ENCODE data around the gene PDE6A.

PDE6A gene

GRCh38 chr5:149930043-149930748 is 14.4 kb downstream of the PDE6A start:
- DNase-seq (ENCODE audit: low spot score): no peak

GRCh38 chr5:149924486-149924885 is 20.1 kb downstream of the PDE6A start:
- no peak for DNase-seq (ENCODE audit: low spot score)

DNA sequence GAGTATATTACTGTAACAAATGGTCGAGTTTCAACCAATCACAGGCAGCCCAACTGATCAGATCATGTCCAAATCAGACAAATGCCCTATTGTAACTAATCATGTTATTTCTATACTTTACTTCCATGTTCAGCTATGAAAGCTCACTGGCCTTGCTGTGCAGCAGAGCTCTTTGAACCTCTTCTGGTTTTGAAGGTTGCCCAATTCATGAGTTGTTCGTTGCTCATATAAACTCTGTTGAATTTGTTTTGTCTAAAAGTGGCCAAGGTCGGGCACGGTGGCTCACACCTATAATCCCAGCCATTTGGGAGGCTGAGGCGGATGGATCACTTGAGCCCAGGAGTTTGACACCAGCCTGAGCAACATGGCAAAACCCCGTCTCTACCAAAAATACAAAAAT is 21.6 kb downstream of the PDE6A start:
- no peak for DNase-seq (ENCODE audit: low spot score)

- DNase-seq (ENCODE audit: low spot score): no peak
Measured at GRCh38 chr5:149921597-149921996, 23.0 kb downstream of the PDE6A start.

DNA sequence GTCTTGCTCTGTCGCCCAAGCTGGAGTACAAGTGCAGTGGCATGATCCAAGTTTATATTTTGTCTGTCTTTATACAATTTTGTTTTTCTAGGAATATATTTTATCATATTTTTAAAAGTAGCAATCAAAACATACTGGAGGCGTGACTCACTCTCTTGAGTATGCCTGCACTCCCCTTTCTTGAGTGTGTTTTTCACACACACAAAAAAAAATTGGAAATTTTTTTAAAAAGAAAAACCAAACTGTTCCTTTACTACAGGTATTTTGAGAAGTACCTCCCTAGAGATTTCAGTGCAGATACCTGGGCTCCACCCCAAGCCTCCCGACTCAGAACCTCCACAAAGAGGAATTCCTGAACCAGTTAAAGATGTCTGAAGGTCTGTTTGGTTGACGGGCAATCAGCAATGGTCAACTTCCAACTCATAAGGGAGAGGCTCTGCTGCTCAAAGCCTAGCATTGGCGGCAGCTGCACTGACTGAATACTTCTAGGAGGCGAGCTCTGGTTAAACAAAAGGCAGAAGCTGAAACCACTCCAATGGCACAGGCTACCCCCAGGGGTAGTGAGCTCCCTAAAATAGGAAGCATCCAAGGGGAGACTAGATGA is 27.4 kb downstream of the PDE6A start:
- DNase-seq (ENCODE audit: low spot score): no peak

- no peak for DNase-seq (ENCODE audit: low spot score)
Measured at GRCh38 chr5:149916334-149917072, 28.1 kb downstream of the PDE6A start.

DNA sequence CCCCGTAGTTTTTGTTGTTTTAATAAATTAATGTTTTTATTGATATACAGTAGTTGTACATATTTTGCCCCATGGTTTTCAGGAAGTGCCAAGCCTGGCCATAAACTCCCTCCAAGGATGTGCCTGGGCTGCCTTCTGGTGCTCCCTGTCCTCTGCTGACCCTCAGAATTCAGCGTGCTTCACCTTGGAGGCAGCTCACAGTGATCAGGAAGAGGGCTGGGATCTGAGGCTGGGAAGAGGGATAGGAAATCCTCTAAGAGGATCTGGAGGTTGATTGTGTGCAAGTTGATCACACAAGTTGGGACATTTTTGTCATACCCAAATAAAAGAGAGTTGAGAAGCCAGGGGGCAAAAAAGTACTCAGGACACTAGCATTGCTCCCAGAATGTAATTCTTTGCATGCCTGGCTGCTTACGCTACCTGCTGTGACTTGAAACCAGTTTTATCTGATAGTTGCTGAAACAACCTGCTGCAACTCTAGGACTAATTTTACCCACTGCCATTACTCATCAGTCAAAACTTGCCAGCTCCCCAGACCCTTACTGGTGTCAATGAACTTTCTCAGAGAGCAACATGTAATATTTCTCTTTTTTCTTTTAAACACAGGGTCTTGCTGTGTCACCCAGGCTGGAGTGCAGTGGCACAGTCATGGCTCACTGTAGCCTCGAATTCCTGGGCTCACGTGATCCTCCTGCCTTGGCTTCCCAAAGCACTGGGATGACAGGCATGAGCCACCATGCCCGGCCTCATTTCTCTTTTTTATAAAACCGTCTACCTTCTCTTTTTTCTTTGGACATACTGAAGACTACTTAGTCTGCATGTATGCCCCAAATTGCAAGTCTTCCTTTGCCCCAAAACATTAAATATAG is 29.0 kb downstream of the PDE6A start:
- DNase-seq (ENCODE audit: low spot score): no peak

DNA sequence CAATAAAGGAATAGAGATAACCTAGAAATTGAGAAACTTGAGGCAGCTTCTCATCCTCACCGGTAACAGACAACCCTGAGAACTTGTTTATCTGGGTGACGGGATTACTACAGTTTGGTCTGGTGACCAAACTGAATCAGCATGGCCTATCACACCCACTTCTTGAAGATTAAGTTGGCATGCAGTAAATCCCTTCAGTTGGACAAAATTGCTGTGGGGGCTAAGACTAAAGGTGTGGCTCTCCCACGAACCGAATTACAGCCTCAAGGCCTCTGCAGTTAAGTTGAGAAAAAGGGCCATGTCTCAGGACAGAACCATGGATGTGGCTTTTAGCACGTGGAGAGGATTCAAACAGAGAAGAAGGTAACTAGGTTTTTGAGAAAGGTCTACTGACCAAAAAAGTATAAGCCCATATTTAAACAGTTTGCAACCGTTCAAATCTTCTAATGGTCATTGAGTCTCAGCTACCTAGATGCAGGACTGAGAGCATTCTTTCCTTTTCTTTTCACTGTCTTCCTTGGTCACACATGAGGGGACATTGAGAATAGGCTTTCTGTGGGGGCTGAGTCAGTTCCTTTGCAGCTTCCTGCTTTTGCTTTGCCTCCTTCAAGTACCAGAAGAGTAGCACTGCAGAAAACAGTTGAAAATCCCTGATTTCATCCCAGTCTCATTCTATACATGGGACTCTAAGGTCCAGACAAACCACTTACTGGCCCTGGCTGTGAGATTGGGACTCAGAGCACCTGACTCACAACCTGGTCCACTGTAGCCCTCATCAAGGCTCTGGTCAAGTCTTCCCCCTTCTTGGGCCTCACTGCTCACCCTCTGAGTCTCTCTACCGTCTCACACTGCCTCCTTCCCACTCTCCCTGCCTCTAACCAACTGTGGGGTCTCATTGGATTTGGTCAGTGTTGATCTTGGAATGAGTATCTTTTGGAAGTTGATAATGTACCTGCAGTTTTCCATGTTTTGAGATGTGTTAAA is 30.9 kb downstream of the PDE6A start:
- DNase-seq (ENCODE audit: low spot score): no peak

DNA sequence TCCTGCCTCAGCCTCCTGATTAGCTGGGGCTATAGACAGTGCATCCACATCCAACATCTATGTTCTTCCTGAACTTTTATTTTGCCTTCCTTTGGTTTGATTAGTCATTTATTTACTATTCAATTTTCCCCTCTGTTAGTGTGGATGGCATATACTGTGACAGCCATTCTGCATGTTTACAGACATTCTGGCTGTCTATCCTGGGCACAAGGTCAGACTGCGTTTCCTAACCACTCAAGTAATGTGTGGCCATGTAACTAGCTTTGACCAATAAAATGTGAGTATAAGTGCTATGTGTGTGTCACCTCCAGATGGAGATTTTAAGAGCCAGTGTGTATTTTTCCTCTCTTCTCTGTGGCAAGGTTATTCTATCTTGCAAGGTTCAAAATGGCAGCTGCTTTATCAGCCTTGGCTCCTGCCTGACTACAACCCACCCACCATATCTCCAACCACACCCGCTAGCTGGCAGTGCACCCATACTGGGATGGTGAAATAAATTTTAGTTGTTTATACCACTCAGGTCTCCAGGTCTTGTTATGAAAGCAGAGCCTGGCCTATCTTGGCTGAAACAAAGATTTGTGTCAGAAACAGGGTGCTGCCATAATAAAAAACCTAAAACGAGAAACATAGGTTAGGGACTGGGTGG is 32.2 kb downstream of the PDE6A start:
- no peak for DNase-seq (ENCODE audit: low spot score)

DNA sequence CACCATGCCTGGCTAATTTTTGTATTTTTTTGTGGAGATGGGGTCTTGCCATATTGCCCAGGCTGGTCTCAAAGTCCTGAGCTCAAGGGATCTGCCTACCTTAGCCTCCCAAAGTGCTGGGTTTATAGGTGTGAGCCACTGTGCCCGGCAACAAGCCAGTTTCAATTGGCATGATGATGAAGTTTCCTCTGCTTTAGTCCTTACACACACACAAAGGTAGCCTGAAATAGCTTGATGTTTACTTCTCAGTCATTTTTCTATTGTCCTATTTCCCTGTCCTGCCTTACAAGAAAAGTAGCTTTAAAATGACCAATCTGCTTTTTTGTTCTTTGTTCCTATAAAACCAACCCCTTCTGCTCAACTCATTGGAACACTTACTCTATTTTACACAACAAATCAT is 33.6 kb downstream of the PDE6A start:
- DNase-seq (ENCODE audit: low spot score): no peak

DNA sequence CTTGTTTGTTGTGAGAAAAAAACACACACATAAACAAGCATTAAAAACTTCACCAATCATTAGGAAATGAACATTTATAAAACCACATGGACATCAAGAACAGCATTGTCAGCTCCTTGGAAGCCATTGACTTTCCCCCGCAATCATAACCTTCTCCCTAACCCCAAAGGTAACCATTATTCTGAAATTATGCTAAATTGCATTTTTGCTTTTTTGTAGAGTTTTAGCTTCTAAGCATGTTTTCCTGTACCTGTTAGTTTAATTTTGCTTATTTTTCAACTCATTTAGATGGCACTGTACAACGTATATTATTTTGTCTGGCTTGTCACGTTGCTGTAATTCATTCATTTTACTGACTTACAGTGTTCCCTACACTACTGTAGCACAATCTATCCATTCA is 36.8 kb downstream of the PDE6A start:
- DNase-seq (ENCODE audit: low spot score): no peak

DNA sequence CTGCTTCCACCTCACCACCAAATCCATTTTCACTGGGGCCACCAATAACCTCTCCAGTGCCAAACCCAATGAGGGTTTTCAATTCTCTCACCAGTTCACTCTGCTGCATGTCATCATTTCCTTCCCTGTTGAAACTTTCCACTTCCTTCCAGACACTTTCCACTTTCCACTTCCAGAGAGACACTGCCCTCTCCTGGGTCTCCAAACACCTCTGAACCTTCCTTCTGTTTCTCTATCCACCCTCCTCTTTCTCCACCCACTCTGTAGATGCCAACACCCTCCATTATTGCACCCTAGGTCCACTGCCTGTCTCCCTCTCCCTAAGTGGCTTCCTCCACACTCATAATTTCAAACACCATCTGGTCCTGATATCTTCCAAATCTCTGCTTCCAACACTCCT is 39.6 kb downstream of the PDE6A start:
- no peak for DNase-seq (ENCODE audit: low spot score)

DNA sequence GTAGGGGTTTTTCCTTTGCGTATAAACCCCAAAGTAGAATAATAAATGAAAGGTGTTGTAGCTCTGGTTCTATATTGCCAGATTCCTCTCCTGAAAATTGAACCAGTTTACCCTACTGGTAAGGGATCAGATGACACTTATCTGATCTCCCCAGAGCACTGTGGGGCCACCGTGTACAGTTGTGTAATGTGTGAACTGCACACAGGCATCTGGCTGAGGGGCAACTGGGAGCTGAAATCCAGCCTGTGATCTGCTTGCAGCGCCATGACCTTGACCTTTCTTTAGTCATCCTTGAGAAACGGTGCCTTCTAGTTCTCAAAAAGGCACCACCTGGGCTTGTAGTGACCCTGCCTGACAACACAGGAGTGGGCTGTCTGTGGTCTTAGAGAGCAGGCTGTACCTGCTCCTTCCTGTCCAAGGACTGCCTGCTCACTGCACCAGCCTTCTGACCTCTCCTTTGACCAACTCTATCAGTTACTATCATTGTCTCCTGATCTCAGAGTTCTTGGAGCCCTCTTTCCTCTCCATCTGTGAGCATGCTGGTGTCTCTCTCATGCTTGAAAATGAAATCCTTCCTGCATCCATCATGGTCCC is 40.2 kb downstream of the PDE6A start:
- no peak for DNase-seq (ENCODE audit: low spot score)

- DNase-seq (ENCODE audit: low spot score): no peak
Measured at GRCh38 chr5:149903404-149903803, 41.2 kb downstream of the PDE6A start.

- DNase-seq (ENCODE audit: low spot score): peak; percentile 50
Measured at GRCh38 chr5:149902177-149902576, 42.4 kb downstream of the PDE6A start.

DNA sequence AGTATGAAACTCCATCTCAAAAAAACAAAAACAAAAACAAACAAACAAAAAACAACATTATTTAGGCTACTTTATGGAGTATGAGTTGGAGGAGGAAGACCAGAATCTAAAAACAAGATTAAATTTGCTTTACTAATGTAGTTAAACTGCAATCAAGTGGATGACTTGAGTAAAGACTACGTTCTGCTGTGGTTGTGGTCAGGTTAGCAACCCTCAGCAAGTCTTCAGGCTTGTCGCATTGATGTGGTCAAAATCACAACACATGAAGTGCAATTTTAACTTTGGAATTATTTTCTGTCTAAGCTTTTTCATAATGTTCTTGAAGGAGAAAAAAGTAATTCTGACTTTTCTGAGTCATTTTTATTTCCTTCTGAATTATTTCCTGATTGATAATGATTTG is 43.1 kb downstream of the PDE6A start:
- DNase-seq (ENCODE audit: low spot score): no peak

- DNase-seq (ENCODE audit: low spot score): no peak
Measured at GRCh38 chr5:149900390-149900789, 44.2 kb downstream of the PDE6A start.

- DNase-seq (ENCODE audit: low spot score): no peak
Measured at GRCh38 chr5:149898811-149899210, 45.8 kb downstream of the PDE6A start.

GRCh38 chr5:149895416-149896345 is 48.9 kb downstream of the PDE6A start:
- no peak for DNase-seq (ENCODE audit: low spot score)
